ENCODE measurements around the gene LRP5.

LRP5 gene

DNA sequence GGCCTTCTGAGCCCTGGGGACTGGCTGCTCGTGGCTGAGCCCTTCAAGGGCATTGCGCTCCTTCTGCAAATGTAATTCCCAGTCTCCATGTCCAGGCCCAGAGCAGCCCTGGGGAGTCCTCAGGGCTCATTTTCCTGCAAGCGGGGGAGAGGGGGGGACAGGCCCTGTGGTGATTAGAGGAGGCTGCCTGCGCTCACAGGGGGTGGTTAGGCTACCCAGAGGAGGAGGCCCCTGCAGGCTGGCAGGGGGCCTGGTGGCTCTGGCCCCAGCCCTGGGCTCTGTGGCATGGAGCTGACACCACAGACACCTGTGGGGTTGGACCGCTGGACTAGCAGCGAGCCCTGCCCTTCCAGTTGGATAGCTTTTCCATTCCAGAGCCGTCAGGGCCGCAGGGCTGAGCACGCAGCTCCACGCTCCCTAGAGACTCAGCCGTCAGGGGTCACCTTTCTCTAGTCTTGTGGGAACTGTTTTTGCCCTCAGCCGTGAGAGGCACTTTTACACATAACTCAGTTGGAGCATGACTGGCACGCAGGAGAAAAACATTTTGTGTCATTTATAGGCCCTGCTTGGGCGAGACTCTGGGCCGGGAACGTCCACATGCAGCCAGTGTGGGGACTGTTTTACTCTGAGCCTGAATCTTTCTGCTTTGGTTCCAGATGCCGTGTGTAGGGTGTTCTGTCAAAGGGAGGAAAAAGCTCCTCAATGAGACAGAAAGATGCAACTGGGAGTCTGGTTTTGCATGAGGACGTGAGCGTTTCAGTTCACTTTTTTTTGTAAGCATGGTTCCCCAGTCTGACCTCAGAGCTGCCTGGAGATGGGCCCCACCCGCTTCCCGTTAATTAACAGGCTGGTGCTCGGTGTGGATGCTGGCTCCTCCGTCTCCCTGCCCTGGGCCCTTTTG lies 58.1 kb downstream of the LRP5 start:
- DNase-seq: peak; percentile 35

DNA sequence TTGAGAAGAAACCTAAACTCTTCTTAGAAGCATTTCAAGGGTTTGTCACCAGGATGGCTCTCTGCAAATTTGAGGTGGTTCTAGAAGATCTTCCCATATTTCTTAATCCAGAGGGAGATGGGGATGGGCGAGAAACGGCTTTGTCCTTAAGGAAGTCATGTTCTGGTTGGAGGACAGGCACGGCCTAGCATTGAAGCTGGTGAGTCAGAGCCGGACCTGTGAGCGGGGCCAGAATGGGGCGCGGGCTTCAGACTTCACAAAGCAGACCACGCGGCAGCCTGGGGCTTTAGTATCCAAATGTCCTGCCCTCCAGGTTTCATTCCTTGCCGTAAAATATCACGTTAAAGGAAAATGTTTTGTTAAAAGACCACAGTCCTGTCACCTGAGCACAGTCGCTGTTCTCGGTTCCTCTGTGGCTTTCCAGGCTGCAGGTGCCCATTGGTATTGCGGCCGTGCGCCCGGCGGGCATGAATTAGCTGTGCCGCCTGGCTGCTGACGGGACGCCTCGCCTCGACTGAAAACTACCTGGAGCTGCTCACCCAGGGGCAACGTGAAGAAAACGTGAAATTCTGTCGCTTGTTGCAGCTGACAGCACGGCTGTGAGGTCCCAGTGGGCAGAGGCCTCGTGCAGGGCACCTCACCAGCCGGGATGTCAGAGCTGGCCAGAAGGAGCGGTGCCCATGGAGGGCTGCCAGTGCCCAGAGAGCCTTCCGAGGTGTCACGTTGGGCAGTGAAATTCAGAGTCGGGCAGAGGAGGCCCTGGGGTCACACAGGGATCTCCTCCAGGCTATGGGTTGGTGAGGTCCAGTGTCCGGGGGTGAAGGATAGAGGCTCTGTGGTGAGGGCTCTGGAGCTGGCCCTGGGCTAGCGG lies 59.0 kb downstream of the LRP5 start:
- DNase-seq: no peak

DNA sequence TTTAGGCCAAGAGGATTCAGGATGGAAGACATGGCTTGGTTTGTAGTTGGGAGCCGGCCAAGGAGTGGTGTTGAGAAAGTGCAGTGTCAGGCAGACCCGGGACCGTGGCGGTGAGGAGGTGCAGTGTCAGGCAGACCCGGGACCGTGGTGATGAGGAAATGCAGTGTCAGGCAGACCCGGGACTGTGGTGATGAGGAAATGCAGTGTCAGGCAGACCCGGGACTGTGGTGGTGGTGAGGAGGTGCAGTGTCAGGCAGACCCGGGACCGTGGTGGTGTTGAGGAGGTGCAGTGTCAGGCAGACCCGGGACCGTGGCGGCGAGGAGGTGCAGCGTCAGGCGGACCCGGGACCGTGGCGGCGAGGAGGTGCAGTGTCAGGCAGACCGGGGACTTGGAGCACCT lies 59.7 kb downstream of the LRP5 start:
- no peak for DNase-seq

DNA sequence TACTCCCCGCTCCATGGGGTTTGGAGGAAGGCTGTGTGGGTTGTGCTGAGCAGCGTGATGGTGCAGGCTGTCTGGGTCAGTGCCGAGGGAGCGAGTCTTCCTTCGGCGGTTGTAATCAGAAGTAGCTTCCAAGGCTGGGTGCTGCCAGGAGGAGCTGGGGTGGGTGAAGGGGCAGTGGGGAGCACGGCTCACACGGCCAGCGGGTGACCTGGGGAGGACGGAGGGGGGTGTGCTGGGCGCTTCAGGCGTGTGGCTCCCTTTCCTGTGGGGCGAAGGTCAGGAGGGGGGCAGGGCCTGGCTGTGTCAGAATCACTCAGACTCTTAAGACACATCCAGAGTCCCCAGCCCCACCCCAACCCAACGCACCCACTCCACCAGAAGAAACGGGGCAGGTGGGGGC lies 60.2 kb downstream of the LRP5 start:
- no peak for DNase-seq

DNA sequence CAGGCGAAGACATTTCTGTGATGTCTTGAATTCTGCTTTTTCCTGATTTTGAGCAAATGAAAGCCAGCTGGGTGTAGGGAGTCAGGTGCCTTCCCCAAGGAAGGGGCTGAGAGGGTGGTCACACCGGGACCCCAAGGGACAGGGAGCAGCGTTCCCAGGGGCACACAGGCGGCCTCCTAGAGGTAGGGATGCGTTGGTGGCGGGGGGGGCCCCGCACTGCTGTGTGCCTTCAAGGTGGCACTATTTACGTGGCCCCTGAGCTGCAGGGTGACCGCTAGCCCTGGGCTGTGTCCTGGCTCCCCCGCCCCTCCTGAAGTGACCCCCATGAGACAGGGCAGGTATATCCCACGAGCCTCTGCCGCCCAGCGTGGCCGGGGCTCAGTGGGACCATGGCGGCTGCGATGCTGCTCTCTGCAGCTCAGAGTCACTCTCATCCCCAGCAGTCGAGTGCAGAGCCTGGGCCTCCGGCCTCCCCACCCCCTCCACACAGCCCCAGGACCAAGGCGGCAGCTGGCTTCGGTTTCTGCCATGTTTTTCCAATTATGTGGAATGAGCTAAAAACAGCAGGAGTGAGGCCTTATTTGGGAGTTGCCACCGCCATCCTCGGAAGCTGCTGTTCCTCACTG lies 60.9 kb downstream of the LRP5 start:
- DNase-seq: no peak

DNA sequence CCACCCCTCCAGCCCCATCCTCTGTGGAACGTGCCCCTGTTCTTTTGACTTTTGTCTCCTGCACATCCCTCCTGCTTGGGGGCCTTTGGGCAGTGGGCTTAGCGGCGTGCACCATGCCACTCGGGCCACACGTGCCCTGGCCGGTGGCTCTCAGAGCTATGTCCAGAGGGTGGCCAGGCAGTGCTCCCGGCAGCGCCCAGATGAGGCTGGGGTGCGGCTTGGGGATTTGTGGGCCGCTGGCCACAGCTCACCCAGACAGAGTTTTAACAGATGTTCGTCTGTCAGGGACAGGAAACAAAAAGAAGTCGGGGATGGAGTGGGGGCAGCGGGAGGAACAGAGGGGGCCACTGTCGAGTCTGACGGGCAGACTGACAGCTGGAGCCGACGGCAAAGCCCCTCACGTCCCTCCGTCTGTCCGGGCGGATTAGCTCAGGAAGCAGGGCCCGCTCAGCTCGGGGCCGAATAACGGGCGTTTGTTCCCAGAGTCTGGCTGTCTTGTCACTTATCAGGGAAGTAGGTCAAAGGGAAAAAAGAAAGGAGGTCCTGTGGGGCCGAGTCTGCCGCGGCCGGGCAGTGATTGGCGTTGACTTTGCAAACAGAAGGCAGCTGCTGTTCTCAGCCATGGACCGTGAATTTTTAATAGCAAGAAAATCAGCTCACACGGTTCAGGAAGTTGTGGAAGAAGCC lies 61.6 kb downstream of the LRP5 start:
- DNase-seq: peak; percentile 64

DNA sequence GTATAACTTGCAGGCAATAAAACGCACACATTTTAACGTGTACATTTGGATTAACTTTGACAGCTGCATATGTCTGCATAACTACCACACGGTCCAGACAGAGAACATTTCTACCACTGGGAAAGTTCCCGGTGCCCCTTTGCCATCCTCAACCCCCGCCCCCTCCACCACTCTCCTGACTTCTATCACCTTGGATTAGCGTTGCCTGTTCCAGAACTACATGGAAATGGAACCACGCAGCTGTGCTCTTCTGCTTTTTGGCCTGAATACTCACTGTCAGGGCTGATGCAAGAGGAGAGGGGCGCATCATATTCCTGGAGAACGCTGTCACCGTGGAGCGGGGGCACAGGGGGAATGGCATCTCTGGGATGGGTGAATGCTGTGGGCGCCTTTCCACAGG lies 62.1 kb downstream of the LRP5 start:
- no peak for DNase-seq

DNA sequence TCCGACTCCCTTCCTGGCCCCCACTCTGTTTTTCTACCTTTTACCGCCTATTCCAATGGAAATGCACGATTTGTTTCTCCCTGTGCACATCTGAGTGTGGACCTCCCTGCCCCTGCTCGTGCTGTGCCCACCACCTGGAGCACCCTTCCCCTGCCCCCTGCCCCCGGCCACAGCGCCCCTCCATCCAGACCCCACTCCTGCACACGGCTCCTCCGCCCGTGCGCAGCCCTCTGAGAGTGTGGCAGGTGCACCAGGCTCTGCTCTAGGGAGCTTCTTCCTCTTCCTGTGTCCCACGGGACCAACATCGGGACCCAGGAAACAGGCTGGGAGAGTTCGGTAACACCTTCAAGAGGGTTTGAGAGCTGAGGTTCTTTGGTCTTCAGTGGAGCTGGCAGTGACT lies 62.9 kb downstream of the LRP5 start:
- DNase-seq: no peak

DNA sequence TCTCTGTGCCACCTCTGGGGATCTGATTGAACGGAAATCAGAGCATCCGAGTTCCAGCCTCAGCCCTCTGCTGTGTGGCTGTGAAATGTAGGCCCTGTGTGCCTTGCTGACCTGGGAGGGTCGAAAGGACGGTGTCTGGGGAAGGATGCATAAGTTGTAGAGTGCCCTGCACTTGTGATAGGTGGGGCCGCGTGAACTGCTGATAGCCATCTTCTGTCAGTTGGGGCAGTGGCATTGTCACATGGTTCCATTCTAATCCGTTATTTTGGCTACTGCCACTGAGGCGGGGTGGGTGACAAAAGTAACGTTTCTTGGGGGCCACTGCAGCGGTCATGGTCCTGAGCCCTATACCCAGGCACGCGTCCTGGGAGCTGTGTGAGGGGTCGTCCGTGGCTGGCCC lies 63.4 kb downstream of the LRP5 start:
- DNase-seq: no peak

DNA sequence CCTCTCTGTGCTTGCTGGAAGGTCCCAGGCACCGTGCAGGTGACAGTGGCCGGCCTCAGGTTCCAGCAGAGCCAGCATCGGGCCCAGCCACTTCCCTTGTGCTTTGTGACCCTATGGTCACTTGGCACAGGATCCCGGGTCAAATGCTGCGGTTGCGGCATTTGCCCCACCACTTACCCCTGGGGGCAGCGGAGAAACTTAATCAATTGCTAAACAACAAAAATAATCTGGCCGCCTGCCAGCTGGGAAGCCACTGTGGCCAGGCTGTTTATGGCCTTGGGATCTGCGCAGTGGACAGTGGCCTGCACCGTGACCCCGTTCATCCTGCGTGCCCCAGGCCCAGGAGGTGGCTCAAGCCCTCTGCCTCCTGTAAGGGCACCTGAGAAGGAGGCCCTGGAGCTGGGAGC lies 65.0 kb downstream of the LRP5 start:
- no peak for DNase-seq

DNA sequence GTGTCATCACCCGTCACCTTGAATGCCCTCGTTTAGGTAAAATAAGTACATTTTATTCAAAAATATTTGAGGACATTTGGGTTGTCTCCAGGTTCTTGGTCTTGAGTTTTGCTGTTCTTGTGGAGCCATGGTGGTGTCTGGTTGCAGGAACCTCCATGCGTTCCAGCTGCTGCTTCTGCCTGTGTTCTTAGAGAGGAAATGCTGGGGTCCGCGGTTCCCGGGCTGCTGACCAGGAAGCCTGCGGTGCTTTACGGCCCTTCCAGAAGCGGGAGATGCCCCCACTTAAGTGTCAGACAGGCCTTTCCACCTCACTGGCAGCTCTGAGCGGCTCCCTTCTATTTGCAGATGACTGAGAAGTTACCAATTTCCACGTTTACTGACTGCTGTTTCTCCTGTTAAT lies 66.8 kb downstream of the LRP5 start:
- no peak for DNase-seq

DNA sequence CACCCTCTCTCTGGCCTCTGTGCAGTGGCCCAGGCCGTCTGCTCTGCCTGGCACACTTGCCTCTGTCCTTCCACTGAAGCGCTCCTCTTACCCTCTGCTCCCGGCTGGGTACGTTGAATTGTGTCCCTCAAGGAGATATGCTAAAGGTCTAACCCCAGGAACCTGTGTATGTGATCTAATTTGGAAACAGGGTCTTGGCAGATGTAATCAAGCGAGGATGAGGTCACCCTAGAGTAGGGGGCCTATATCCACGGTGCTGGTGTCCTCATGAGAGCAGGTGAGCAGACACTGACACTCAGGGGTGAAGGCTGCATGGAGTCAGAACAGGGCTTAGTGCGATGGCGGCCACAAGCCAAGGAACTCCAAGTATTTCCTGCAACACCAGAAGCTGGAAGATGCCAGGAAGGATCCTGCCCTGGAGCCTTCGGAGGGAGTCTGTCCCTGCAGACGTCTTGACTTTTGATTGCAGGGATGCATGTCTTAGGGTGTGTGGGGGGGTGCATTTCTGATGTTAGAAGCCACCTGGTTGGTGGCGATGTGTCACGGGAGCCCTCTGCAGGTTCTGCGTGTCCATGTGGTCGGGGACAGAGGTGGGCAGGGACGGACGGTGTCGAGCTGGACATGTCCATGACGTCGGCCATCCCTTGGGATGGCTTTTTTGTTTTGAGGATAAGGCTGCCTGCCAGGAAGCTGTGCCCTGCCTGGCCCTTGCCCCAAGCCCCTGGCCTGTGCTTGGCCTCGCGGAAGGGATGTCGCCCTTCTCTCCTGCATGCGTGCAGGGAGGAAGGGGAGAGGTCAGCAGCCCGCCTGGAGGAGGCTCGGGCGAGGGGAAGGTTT lies 68.6 kb downstream of the LRP5 start:
- DNase-seq: peak; percentile 54

DNA sequence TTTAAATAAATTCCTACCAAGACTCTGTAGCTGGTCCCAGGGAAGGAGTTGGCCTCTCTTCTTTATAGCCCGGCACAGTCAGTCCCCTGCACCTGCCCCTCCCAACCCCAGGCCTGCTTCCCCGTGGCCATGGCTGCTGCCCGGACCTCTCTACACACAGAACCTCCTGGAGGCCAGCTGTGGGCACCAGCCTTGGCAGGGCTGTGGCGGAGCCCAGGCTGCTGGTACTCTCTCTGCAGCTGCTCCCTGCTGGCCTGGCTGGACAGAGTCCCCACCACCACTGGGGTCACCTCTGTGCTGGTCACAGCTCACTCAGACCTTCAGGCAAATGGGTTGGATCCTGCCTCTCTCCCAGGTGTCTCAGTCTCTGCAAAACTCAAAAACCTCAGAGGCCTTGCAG lies 69.3 kb downstream of the LRP5 start:
- no peak for DNase-seq

DNA sequence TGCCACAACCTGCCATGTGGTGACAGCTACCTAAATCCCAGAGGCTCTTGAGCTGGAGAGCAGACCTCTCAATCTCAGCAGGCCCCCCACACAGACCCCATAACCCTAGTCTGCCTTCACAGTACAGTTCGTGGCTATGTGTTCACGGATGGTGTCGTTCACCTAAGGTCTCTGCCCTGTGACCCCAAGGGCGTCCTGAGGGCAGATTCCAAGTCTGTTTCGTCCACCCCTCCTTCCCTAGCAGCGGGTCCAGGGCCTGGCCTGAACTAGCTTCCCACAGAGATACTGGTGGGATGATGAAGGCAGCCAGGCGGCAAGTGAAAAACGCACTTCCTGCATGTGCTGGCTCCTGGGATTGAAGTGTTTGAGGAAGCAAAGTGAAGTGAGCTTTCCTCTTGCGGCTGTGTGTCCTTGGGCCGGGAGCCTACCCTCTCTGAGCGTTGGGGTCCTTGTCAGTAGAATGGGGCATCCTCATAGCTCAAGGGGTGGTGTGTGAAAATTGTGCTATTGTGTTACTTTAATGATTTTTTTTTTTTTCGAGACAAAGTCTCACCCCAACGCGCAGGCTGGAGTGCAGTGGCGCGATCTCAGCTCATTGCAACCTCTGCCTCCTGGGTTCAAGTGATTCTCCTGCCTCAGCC lies 70.1 kb downstream of the LRP5 start:
- no peak for DNase-seq

DNA sequence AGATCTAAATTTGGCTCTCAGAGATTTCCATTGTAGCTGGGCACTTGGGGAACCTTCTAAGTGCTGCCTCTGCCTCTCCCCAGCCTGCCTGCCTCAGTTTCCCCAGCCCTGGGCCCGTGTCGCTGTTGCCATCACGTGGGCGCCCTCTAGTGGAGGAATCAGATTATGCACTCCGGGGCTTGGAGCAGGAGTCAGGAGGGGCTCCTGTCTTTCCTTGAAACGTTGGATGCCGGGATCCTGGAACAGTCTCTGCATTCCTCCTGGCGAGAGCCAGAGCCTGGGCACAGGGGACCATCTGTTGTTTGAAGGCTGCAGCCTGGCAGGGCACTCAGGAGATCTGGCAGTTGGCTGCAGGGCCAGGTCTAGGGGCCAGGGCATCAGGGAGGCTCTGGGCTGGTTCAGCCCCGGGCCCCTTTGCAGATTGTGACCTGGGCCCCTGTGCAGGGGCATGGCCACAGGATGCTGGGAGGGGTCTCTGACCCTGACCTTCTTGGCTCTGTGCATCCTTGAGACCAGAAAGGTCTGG lies 71.6 kb downstream of the LRP5 start:
- peak; percentile 42 for DNase-seq

DNA sequence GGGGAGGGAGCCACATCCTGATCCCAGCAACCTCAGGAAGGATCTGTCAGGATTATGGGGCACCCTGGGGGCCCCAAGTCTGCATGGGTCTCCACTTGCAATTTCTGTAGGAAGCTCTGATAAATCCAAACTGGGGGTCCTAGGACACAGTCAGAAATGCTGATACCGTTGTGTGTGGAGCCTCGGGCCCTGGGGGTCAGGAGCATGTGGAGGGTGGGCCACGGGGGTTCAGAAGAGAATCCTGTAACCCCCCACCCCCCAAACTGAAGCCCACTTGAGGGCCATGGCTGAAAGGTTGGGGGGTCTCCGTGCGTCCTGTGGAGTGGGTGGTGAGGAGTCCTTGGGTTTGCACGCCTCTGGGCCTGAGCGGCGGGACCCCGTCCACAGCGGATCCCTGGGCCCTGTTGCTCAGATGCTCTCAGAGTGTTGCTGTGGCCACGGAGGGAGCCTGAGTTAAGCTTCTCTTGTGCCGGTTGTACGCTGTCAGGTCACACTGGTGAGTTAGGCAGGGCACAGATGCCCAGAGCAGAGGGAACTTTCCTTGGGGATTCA lies 72.2 kb downstream of the LRP5 start:
- DNase-seq: no peak

DNA sequence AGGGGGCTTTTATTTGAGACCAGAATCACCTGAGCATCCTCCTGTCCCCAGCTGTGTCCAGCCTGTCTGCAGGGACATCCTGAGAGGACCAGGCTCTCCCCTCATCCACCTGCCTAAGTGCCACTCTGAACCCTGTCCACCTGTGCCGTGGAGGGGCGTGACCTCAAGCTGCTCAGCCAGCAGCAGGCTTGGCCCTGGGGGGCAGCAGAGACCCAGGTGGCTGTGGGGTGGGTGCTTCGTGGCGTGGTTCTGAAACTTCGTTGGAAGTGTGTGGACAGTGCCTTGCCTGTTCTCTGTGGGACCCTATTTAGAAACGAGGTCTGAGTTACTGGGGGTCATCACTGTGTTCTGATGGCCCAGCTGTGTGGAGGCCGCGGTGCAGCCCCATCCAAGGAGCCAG lies 72.7 kb downstream of the LRP5 start:
- no peak for DNase-seq

DNA sequence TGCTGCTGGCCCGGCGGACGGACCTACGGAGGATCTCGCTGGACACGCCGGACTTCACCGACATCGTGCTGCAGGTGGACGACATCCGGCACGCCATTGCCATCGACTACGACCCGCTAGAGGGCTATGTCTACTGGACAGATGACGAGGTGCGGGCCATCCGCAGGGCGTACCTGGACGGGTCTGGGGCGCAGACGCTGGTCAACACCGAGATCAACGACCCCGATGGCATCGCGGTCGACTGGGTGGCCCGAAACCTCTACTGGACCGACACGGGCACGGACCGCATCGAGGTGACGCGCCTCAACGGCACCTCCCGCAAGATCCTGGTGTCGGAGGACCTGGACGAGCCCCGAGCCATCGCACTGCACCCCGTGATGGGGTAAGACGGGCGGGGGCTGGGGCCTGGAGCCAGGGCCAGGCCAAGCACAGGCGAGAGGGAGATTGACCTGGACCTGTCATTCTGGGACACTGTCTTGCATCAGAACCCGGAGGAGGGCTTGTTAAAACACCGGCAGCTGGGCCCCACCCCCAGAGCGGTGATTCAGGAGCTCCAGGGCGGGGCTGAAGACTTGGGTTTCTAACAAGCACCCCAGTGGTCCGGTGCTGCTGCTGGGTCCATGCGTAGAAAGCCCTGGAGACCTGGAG lies 74.1 kb downstream of the LRP5 start:
- DNase-seq: no peak

DNA sequence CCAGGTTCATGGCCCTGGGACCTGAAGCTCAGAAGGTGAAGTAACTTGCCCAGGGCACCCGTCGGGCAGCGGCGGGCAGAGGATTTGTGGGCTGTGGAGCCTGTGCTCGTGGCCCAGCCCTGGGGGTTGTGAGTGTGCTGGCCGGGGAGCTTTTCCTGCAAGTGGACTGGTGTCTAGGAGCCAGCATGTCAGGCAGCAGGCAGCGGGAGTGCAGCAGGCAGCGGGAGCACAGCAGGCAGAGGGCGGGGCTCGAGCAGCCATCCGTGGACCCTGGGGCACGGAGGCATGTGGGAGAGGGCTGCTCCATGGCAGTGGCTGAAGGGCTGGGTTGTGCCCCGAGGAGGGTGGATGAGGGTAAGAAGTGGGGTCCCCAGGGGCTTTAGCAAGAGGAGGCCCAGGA lies 75.4 kb downstream of the LRP5 start:
- DNase-seq: no peak

Measured in right kidney (tissue), 1 donor.